GM18868 (cell line): Measurements from ENCODE around the gene KDELR1.
"Not testable (repeated sequence)": the region's sequence is repeated elsewhere in the genome, so short reads cannot be mapped to it uniquely, and the experiment has no call there.

Experiments used
- ATAC-seq: cut with Tn5 transposase; IDR thresholded peaks from one replicate; pipeline ENCODE4 v1.9.1; 2021; ENCODE audit warnings: mild to moderate bottlenecking, moderate library complexity; ENCODE audit not compliant: unreplicated experiment

Gene KDELR1

DNA sequence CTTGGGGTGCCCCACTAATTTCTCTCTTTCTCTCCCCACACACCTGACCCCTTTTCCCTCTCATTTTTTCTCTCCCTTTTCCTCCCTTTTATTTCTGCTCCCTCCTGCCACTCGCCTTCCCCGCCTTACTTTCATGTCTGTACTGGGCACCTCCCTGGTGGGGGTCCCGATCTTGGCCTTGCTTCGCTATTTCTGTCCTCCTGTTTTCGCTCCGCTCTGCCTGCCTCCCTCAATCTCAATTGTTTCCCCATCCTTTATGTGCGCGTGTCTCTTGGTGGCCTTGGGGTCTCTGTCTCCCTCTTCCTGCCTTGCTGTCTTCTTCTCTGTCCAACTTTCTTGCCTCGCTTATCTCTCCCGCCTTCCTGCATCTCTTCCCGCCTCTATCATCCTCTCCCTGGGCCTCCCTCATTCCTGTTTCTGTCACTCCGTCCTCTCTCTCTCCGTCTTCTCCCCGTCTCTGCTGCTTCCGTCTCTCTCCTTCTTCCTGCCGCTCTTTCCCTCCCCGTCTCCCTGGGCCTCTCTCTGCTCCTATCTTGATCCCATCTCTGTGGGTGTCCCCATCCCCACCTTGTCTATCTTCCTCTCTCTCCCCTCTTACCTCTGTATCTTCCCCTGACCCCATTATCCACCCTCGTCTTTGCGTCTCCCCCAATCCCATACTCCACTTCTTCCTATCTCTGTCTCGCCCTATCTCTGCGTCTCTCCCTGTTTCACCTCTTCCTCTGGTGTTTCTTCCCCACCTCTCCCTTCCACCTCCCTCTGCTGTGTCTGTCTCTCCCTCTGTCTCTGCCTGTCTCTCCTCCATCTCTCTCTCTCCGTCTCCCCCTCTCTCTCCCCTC lies 6.1 kb upstream of the KDELR1 start:
- ATAC-seq = no peak

DNA sequence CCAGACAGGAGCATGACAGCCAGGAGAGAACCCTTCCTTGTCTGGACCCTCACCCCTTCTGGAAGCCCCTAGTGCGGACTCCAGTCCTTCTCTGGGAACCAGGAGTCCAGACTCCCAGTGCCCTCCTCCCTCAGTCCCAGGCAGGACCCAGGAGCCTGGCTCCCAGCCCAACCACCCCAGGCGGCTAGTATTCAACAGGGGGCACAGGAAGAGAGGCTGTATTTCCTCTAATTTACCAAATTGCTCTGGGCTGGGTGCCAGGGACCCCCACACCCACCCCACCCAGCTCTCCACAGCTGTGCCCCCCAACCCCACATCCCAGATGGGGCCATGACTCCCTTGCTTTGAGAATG lies 5.4 kb upstream of the KDELR1 start:
- ATAC-seq = no peak

DNA sequence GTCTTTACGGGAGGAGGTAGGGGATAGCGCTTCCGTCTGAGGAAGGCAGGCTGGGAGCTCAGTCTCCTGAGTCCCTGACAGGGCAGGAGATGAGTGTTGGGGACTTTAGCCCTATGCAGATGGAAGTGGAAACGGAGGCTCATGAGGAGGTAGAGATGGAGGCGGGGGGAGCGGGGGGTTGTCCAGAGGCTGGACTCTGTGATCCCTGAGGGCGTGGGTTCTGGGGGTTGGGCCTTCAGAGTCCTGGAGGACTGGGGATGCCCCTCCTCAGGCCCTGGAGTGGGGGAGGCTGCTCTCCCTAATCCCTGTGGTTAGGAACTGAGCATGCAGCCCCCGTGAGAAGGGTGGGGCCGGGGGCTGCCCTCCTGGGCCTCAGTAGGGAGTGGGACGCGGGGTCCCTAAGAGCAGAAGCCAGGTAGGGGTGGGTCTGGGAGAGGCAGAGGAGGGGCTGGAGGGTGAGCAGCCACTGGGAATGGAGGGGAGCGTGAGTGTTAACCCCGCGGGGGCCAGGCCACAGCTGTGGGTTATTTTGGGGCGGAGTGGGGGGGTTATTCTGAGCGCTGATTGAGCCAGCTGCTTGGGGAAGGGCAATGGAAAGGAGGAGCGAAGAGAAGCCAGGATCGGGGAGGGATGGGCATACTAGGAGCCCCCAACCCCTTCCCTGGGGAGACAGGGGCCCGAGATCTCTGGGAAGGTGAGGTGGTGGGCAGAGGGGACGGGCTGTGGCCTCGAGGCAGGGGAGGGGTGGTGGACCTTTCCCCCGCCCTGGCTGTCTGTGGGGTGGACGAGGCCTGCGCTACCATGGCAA lies 4.9 kb upstream of the KDELR1 start:
- ATAC-seq = no peak

DNA sequence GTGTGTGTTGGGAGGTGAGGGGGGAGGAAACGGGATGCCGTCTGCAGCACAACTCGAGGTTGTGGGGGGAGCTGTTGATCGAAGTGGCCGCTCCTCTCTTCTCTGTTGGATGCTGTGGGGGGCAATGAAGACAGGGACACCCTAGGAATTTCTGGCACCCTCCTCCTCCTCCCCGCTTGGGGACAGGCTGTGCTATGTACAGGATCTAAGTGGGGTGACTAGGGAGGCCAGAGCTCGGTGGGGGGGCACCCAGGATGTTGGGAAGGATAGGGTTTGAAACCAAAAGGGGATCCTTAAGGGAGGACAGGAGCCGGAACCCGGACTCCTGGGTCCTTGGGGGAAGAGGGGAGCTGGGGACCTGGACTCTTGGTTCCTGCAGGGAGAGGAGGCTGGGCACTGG lies 4.1 kb upstream of the KDELR1 start:
- ATAC-seq = no peak

- ATAC-seq = no peak
Measured at GRCh38 chr19:48395170-48395455, 3.8 kb upstream of the KDELR1 start.

GRCh38 chr19:48394331-48395169 lies 3.2 kb upstream of the KDELR1 start:
- ATAC-seq = no peak

GRCh38 chr19:48393559-48394330 lies 2.4 kb upstream of the KDELR1 start, which contains the start of gene GRIN2D:
Gene GRIN2D, plus strand, starts transcription at chr19:48393668. Its CDS starts 4,725 bp downstream, at chr19:48398393.
- no peak for ATAC-seq

GRCh38 chr19:48392860-48393558 lies 1.7 kb upstream of the KDELR1 start:
- ATAC-seq = no peak

- not testable (repeated sequence) for ATAC-seq
Measured at GRCh38 chr19:48392006-48392344, 624 bp upstream of the KDELR1 start.

GRCh38 chr19:48390188-48391099 lies 907 bp downstream of the KDELR1 start:
- ATAC-seq = no peak

GRCh38 chr19:48386981-48387380 lies 4.4 kb downstream of the KDELR1 start:
- no peak for ATAC-seq

DNA sequence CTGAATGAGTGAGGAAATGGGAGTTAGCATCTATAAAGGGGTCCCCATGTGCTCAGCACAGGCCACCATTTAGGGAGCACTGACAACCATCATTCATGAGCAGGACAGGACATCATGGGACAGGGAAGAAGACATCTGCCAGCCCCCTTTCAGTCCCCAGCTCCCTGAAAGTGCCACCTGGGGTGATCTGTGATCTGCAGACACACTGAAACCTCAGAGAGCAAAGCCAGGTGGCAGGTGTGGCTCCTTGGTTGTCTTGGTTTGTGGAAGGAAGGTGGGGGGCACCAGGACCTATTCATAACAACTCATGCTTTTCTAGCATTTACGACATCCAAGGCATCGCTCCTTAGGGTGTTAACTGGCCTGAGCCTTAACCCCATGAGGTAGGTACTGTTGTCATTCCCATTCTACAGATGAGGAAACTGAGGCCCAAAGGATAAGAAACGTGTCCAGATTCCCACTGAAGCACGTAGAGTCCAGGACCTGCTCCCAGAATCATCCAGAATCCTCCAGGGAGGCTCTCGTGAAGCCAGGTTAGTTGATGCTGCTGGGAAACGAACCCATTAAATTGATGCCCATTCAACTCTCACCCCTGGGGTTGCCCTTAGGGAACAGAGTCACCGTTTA lies 5.8 kb downstream of the KDELR1 start:
- ATAC-seq = no peak

- no peak for ATAC-seq
Measured at GRCh38 chr19:48382286-48382685, 9.1 kb downstream of the KDELR1 start.

- no peak for ATAC-seq
Measured at GRCh38 chr19:48381178-48381950, 10.0 kb downstream of the KDELR1 start.

DNA sequence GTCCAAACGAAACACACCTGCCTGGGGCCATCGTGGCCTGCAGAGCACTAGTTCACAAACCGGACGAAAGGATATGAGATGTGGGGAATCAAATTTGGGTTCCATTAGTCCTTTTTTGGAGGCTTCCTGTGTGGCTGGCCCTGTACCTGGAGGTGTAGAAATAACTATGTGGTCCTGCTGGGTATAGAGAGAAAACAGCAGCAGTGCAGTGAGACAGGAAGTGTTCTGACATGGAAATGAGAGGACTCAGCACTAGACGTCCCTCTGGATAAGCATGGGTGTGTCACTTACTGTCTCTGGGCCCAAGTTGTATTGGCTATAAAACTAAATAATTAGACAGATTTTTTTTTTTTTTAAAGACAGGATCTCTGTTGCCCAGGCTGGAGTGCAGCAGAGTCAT lies 12.3 kb downstream of the KDELR1 start:
- no peak for ATAC-seq

GRCh38 chr19:48378194-48378570 lies 13.2 kb downstream of the KDELR1 start:
- ATAC-seq = no peak

DNA sequence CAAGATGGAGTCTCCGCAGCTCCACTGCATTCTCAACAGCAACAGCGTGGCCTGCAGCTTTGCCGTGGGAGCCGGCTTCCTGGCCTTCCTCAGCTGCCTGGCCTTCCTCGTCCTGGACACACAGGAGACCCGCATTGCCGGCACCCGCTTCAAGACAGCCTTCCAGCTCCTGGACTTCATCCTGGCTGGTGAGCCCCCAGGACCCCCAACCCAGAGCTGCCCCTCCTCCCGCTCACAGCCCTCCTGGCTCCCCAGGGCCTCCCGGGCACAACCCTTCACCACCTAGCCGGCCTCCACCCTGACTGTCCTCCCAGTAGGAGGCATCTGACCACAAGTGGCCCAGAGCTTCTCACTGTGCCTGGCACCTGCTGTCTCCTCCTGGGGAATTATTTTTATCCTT lies 17.8 kb downstream of the KDELR1 start:
- ATAC-seq = no peak

DNA sequence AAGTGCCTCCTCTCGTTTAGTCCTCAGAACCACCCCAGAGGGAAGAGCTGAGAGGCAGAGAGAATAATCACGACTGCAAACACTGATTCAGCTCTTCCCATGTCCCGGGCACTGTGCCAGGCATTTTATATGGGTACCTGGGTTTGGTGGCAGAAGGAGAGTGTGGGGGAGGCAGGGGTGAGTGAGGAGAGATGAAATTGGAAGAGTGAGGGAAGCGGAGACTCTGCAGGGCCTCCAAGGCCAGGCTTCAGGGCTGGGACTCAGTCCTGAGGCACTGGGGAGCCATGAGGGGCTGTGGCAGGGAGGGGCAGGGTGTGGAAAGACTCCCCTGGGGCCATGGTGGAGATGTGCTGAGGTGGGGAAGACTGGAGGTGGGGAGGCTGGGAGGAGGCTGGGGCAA lies 18.4 kb downstream of the KDELR1 start:
- no peak for ATAC-seq
